Cardiac ventricle fibroblast (primary cell): ENCODE measurements around the gene SLC17A9. TPM values are rescaled to one million over a fixed set of nuclear protein-coding genes. Genes with fewer than 3 reads are reported as not detected.

Experiments used
- total RNA-seq: library from RNA; depleted of rRNA; stranded (reverse); fragments of >200 nt; gene quantifications from 2 replicates; pipeline ENCODE4 v1.2.3, GENCODE V29; 2015

Gene SLC17A9, protein sequence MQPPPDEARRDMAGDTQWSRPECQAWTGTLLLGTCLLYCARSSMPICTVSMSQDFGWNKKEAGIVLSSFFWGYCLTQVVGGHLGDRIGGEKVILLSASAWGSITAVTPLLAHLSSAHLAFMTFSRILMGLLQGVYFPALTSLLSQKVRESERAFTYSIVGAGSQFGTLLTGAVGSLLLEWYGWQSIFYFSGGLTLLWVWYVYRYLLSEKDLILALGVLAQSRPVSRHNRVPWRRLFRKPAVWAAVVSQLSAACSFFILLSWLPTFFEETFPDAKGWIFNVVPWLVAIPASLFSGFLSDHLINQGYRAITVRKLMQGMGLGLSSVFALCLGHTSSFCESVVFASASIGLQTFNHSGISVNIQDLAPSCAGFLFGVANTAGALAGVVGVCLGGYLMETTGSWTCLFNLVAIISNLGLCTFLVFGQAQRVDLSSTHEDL
- 0.64 and 0.81 TPM in 2 replicates for total RNA-seq

DNA sequence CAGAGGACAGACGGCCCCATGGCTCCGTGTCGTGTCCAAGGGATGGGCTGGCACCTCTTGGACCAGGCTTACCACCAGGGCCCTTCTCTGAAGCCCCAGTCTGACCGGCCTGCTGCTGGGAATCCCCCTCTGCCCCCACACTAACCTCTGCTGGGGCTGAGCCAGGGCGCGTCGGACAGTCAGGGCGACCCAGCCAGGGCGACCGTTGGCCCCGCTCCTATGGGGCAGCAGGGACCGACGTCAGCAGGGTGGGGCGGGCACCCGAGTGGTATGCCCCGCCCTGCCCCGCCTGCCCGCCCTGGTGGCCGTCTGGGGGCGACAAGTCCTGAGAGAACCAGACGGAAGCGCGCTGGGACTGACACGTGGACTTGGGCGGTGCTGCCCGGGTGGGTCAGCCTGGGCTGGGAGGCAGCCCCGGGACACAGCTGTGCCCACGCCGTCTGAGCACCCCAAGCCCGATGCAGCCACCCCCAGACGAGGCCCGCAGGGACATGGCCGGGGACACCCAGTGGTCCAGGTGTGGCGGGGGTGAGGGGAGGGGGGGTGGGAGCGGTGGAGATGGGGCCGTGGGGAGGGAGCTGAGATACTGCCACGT lies at the start of gene SLC17A9:
Gene SLC17A9 (plus strand): TSS at position 337 of the 595 bp plus-strand sequence. CDS start 122 bp downstream, at position 459.

DNA sequence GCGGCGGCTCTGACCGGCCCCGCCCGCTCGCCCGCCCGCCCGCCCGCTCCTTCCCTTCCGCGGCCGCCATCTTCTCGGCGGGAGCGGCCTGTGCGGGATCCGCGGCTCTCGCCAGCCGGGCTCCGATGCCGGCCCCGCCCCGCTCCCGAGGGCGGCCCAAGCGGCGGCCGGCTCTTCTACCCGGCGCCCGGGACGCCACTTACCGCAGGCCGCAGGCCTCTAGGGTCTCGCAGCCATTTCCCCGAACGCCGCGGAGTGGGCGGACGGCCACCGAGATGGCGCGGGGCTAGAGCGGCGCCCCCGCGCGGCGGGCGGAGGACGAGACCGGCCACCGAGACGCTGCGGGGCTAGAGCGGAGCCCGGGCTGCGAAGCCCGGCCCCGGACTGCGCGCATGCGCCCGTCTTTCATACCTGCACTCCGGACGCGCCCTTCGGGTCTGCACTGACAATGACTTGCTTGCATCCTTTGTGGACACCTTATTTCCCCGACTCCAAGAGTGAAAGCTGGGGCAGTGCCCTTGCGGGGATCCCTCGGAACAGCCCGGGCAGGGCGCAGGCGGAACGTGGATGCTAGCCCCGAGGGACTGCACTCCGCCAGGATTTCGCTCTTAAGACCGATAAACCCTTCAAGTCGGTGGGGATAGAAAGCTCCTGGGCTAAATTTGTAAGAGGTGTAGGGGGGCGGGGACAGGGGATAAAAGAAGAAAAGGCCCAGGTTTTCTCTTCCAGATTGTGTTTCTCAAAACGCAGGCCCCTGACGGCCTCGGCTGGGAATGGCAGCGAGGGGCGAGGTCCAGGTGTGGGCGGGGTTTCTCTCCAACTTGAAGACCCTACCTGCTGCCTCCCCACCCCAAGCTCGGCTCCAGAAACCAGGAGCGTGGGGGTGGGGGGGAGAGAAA lies 26.0 kb upstream of the SLC17A9 start, which contains the start of gene DIDO1:
Gene DIDO1 (minus strand): TSS at position 277 of the 899 bp plus-strand sequence.

DNA sequence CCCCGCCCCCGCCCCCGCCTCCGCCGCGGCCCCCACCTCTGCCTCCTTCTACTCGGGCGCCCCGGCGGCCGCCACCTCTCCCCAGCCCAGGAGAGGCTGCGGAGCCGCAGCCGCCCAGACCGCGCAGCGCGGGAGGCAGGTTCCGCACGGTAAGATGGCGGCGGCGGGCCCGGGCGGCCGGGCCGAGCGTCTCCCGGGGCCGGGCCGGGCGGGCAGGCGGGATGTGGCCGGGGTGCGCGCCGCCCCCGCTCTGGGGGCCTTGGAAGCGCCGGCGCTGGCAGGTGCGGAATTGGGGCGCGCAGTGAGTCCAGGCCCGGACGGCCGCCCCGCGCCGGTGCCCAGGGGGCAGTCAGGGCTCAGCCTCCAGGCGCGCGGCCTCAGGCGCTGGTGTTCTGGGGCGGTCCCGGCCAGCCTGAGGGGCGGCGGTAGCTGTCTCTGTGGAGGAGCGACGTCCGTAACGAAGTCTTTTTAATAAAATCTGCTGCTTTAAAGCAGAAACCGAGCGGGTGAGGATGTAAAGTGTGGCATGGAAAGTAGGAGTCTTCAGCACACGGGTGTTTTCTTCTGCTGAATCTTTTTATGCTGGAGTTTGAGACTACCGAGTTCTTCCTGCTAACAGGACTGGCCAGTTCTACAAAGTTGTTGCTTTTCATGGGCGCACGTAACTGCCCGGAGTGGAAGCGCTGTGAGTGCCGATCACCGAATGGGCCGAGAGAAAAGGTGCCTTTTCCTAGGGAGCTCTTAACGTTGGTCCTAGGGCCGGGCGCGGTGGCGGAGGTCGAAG lies 14.2 kb upstream of the SLC17A9 start, which contains the start of gene GID8:
Gene GID8 (plus strand): TSS at position 43 of the 784 bp plus-strand sequence. CDS start 3,356 bp downstream, outside the sequence.

DNA sequence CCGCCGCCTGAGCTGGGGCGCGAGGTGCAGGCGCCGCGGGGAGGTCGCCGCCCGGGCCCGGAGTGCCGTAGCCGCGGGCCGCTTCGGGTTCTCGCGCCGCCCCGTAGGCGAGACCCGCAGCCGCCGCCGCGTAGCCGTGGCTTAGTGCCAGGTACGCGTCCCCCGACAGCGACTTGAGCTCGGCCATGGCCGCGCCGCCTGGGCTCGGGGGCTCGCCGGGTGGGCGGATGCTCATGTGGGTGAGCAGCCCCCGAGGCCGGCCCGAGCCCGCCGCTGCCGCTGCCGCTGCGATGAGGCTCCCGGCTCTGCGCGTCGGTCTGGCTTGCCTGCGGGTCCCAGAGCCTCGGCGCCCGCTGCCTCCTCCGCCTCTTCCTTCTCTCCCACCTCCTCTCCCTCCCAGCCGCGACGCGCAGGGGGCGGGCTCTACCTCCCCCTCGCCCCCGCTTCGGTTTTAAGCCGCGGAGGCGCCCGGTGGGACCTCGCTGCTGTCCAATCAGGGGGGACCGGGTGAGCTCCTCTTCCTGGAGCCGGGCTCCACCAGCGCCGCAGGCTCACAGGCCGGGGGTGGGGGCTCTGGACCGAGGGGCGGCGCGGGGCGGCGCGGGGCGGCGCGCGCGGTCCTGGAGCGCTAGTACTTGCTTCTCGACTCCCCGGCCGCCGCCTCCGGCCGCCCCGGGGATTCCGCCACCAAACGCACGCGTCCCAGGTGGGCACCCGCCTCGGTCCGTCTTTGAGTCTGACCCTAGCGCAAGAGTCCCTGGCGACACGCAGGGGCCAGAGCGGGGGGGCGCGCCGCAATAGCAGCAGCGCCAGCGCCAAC lies 54.2 kb downstream of the SLC17A9 start, which contains the start of gene BHLHE23:
Gene BHLHE23 (minus strand): TSS at position 425 of the 820 bp plus-strand sequence. CDS start 190 bp downstream, at position 235.

Other genes starting within 250 kb of the SLC17A9 start
- not detected in 2 replicates for gene NTSR1, start 243.9 kb upstream of the SLC17A9 start, total RNA-seq
- gene MRGBP, start 156.2 kb upstream of the SLC17A9 start, total RNA-seq: 11.1 and 11.5 TPM in 2 replicates
- 51.2 and 58.9 TPM in 2 replicates for gene OGFR, start 147.9 kb upstream of the SLC17A9 start, total RNA-seq
- gene COL9A3, start 135.7 kb upstream of the SLC17A9 start, total RNA-seq: 46.0 and 51.4 TPM in 2 replicates
- gene TCFL5, start 90.9 kb upstream of the SLC17A9 start, total RNA-seq: 8.6 and 9.3 TPM in 2 replicates
- 26.5 and 27.3 TPM in 2 replicates for gene DIDO1, start 26.2 kb upstream of the SLC17A9 start, total RNA-seq
- 26.5 and 29.3 TPM in 2 replicates for gene GID8, start 14.6 kb upstream of the SLC17A9 start, total RNA-seq
- not detected in 2 replicates for gene BHLHE23, start 54.3 kb downstream of the SLC17A9 start, total RNA-seq